ACC112 (cell line): ENCODE results near the gene RASA3.
A peak's percentile ranks its signal among the peaks of the same experiment; 100 is the strongest.
"Not testable (repeated sequence)": the region's sequence is repeated elsewhere in the genome, so short reads cannot be mapped to it uniquely, and the experiment has no call there.

ENCODE experiments used
- H2AFZ ChIP-seq: fragments of 200-600 bp; sonication (generic); one replicate; pipeline ENCODE4 v1.6.0; 2017; ENCODE audit warnings: antibody characterized with exemption, low read length; ENCODE audit not compliant: unreplicated experiment
- H3K27ac ChIP-seq: fragments of 200-600 bp; sonication (generic); 2 replicates; pipeline ENCODE4 v1.5.1; 2014; ENCODE audit warnings: low read depth, mild to moderate bottlenecking, antibody characterized with exemption, low read length, moderate library complexity
- H3K27me3 ChIP-seq: fragments of 200-600 bp; sonication (generic); 2 replicates; pipeline ENCODE4 v1.6.1; 2014; ENCODE audit warnings: mild to moderate bottlenecking, antibody characterized with exemption, low read length, moderate library complexity, mixed read lengths; ENCODE audit not compliant: insufficient read depth
- H3K36me3 ChIP-seq: fragments of 200-600 bp; sonication (generic); 2 replicates; pipeline ENCODE4 v1.6.1; 2016; ENCODE audit warnings: mild to moderate bottlenecking, antibody characterized with exemption, low read length, moderate library complexity, mixed read lengths; ENCODE audit not compliant: insufficient read depth
- H3K4me1 ChIP-seq: fragments of 200-600 bp; sonication (generic); one replicate; pipeline ENCODE4 v1.6.1; 2016; ENCODE audit warnings: low read length, mixed read lengths; ENCODE audit not compliant: insufficient read depth, unreplicated experiment, control insufficient read depth
- H3K4me3 ChIP-seq: fragments of 200-600 bp; sonication (generic); 2 replicates; pipeline ENCODE4 v1.5.1; 2014; ENCODE audit warnings: mild to moderate bottlenecking, low read depth, low read length
- H3K79me2 ChIP-seq: fragments of 200-600 bp; sonication (generic); one replicate; pipeline ENCODE4 v1.6.0; 2016; ENCODE audit warnings: low read length; ENCODE audit not compliant: control insufficient read depth, unreplicated experiment, insufficient read depth

RASA3 gene

DNA sequence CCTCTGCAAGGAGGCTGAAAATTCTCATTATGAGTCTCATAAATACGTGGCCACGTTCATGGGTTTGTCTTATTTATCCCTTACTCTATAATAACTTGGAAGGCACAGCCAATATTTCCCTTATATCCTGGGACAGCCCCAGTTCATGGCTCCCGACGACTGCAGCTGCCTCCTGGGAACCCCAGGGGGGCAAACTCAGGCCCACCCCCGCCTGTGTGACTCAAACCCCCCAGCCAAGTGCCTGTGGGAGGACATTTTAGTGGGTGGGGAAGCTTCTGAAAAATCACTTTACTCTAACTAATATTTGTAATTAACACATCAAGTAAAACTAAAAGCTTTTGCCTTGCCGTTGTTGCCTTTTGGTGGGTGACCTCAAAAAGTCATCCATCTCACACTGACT, 14.3 kb downstream of the RASA3 start:
- H3K4me1 ChIP-seq, result peaks cover 56% of the 10 kb centered on the region
- H3K27me3 ChIP-seq, result no peaks in the 10 kb centered on the region
- H3K4me3 ChIP-seq, result peak overlapping the region; percentile 70
- peak overlapping the region; percentile 97 for H3K27ac ChIP-seq
- H3K36me3 ChIP-seq, result no peaks in the 10 kb centered on the region
- H2AFZ ChIP-seq, result no peak overlapping the region
- H3K79me2 ChIP-seq, result peaks cover 64% of the 10 kb centered on the region

DNA sequence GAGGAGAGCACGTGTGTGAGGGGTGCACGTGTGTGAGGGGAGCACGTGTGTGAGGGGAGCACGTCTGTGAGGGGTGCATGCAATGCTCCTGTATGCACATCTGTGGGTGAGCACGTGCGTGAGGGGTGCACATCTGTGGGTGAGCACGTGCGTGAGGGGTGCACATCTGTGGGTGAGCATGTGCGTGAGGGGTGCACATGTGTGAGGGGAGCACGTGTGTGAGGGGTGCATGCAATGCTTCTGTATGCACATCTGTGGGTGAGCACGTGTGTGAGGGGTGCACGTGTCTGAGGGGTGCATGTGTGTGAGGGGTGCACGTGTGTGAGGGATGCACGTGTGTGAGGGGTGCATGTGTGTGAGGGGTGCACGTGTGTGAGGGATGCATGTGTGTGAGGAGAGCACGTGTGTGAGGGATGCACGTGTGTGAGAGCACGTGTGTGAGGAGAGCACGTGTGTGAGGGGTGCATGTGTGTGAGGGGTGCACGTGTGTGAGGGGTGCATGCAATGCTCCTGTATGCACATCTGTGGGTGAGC, 15.0 kb downstream of the RASA3 start:
- not testable (repeated sequence) for H3K27me3 ChIP-seq, H3K27ac ChIP-seq, H2AFZ ChIP-seq, H3K4me3 ChIP-seq, H3K36me3 ChIP-seq
- Histone ChIP-seq H3K4me1 (peaks cover 54% of the 10 kb centered on the region), H3K79me2 (peaks cover 64% of the 10 kb centered on the region)

- H3K36me3 ChIP-seq, result no peaks in the 10 kb centered on the region
- H3K79me2 ChIP-seq, result peaks cover 64% of the 10 kb centered on the region
- no peak overlapping the region for H3K4me3 ChIP-seq
- H2AFZ ChIP-seq, result no peak overlapping the region
- peaks cover 49% of the 10 kb centered on the region for H3K4me1 ChIP-seq
- H3K27ac ChIP-seq, result no peak overlapping the region
- no peaks in the 10 kb centered on the region for H3K27me3 ChIP-seq
Measured at GRCh38 chr13:114116734-114117133, 15.7 kb downstream of the RASA3 start.

GRCh38 chr13:114115796-114116195, 16.6 kb downstream of the RASA3 start:
- Histone ChIP-seq H3K4me3 (peak overlapping the region; percentile 46; the same call in 1 of the 2 replicates), H2AFZ (no peak overlapping the region), H3K79me2 (peaks cover 60% of the 10 kb centered on the region), H3K27me3 (no peaks in the 10 kb centered on the region), H3K27ac (peak overlapping the region; percentile 84), H3K4me1 (peaks cover 45% of the 10 kb centered on the region), H3K36me3 (no peaks in the 10 kb centered on the region)

GRCh38 chr13:114115191-114115671, 17.2 kb downstream of the RASA3 start:
- no peaks in the 10 kb centered on the region for H3K27me3 ChIP-seq
- peaks cover 62% of the 10 kb centered on the region for H3K79me2 ChIP-seq
- H3K4me3 ChIP-seq, result peak overlapping the region; percentile 46; the same call in 1 of the 2 replicates
- H2AFZ ChIP-seq, result no peak overlapping the region
- H3K36me3 ChIP-seq, result no peaks in the 10 kb centered on the region
- H3K4me1 ChIP-seq, result peaks cover 43% of the 10 kb centered on the region
- peak overlapping the region; percentile 84 for H3K27ac ChIP-seq

DNA sequence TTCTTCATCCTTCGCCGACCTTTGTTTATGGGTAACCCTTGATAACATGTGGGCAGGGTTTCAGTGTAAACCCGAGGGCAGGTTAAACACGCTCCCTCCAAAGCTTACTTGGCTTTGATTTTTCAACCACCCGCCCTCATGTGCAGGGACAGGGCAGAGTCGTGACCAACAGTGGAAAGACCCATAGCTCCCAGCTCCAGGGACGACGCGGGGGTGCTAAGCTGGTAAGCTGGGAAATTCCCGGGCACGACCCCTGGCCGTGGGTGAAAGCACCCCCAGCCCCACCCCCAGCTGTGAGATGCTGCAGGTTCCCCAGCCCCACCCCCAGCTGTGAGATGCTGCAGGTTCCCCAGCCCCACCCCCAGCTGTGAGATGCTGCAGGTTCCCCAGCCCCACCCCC, 17.8 kb downstream of the RASA3 start:
- H3K36me3 ChIP-seq, H2AFZ ChIP-seq, H3K27me3 ChIP-seq: not testable (repeated sequence)
- Histone ChIP-seq H3K79me2 (peaks cover 67% of the 10 kb centered on the region), H3K4me3 (peak overlapping the region; percentile 46; the same call in 1 of the 2 replicates), H3K4me1 (peaks cover 43% of the 10 kb centered on the region), H3K27ac (peak overlapping the region; percentile 84)

DNA sequence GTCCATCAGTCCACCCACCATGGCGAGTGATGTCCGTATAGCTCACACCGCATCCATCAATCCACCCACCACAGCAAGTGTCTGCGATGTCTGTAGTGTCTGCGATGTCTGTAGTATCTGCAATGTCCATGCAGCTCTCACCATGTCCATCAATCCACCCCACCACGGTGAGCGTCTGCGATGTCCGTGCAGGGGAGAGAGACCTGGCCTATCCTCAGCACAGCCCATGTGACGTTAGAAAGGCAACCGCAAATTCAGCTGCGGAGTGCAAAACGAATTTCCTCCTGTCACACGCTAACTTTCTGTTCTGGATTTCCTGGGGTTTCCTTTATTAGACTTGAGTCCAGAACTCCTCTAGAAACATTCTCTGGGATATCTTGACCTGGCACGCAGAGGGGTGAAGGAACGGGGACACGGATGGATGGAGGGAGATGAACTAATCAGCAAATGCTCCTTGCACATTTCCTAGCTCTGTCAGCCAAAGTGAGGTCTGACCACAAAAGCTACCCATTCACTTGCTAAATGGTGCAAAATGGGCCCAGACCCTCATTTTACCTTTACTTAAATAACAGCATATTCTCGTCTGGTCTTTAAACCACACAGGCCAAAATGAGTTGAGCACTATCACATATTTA, 18.3 kb downstream of the RASA3 start:
- Histone ChIP-seq H2AFZ (no peak overlapping the region), H3K36me3 (no peaks in the 10 kb centered on the region), H3K79me2 (peaks cover 73% of the 10 kb centered on the region), H3K4me3 (no peak overlapping the region), H3K27me3 (no peaks in the 10 kb centered on the region), H3K4me1 (peaks cover 43% of the 10 kb centered on the region), H3K27ac (peak overlapping the region; percentile 84; the same call in 1 of the 2 replicates)

- H3K27ac ChIP-seq, H3K27me3 ChIP-seq, H3K4me3 ChIP-seq, H3K36me3 ChIP-seq, H2AFZ ChIP-seq: not testable (repeated sequence)
- Histone ChIP-seq H3K4me1 (peaks cover 41% of the 10 kb centered on the region), H3K79me2 (peaks cover 77% of the 10 kb centered on the region)
Measured at GRCh38 chr13:114113395-114113794, 19.0 kb downstream of the RASA3 start.

DNA sequence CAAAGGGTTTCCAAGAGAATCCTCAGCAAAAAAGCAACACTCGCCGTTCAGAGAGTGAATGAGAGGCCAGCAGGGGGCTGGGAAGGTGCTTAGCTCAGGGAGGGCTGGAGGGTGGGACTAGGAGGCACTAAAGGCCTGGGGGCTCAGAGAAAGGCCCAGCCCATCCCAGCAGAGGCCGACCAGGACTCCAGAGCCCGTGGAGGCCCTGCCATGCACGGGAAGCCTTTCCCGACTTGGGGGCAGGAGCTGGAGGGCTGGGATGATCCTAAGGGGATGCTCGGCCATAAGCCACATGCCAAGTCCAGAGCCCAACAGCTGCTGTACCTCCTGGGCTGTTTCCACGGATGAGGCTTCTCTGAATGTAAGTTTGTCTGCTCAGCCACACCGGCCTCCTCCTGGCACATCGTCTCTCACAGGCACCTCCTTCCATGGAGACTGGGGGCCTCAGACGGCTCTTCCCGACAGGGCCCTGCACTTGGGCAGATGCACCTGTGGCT, 19.5 kb downstream of the RASA3 start:
- H2AFZ ChIP-seq, result no peak overlapping the region
- peaks cover 41% of the 10 kb centered on the region for H3K4me1 ChIP-seq
- peaks cover 82% of the 10 kb centered on the region for H3K79me2 ChIP-seq
- H3K4me3 ChIP-seq, result no peak overlapping the region
- H3K27ac ChIP-seq, result no peak overlapping the region
- no peaks in the 10 kb centered on the region for H3K27me3 ChIP-seq
- no peaks in the 10 kb centered on the region for H3K36me3 ChIP-seq

GRCh38 chr13:114112231-114112825, 20.1 kb downstream of the RASA3 start:
- H3K4me3 ChIP-seq, result no peak overlapping the region
- H2AFZ ChIP-seq, result no peak overlapping the region
- H3K27ac ChIP-seq, result no peak overlapping the region
- no peaks in the 10 kb centered on the region for H3K36me3 ChIP-seq
- peaks cover 88% of the 10 kb centered on the region for H3K79me2 ChIP-seq
- peaks cover 43% of the 10 kb centered on the region for H3K4me1 ChIP-seq
- H3K27me3 ChIP-seq, result no peaks in the 10 kb centered on the region

- Histone ChIP-seq H2AFZ (no peak overlapping the region), H3K79me2 (peaks cover 93% of the 10 kb centered on the region), H3K4me3 (no peak overlapping the region), H3K4me1 (peaks cover 49% of the 10 kb centered on the region), H3K27me3 (no peaks in the 10 kb centered on the region), H3K27ac (no peak overlapping the region), H3K36me3 (no peaks in the 10 kb centered on the region)
Measured at GRCh38 chr13:114111577-114111976, 20.8 kb downstream of the RASA3 start.
